Activated T-helper 17 cell treated with anti-CD3 and anti-CD28 coated beads, Interleukin-2, amount 50 U/mL, for 72 hours (primary cell): ENCODE data around the gene TOMM7. TPM values are rescaled to one million over a fixed set of nuclear protein-coding genes. Genes with fewer than 3 reads are reported as not detected.
"Not testable (repeated sequence)": the region's sequence is repeated elsewhere in the genome, so short reads cannot be mapped to it uniquely, and the experiment has no call there.

Source experiments
- ATAC-seq: fragments of 150-1000 bp; cut with Tn5 transposase; replicated peaks from 2 replicates; pipeline ENCODE4 v1.10.0; 2021; ENCODE audit warnings: mild to moderate bottlenecking, moderate library complexity
- H3K27ac Mint-ChIP-seq: one replicate; pipeline ENCODE4 v1.8.0; 2022; ENCODE audit warnings: mixed read lengths
- H3K27me3 Mint-ChIP-seq: one replicate; pipeline ENCODE4 v1.8.0; 2022; ENCODE audit warnings: mixed read lengths
- H3K36me3 Mint-ChIP-seq: one replicate; pipeline ENCODE4 v1.8.0; 2022; ENCODE audit warnings: low read depth, mild to moderate bottlenecking, mixed read lengths
- H3K4me1 Mint-ChIP-seq: one replicate; pipeline ENCODE4 v1.8.0; 2022; ENCODE audit warnings: mixed read lengths
- H3K4me3 Mint-ChIP-seq: one replicate; pipeline ENCODE4 v1.8.0; 2022; ENCODE audit warnings: mild to moderate bottlenecking, mixed read lengths
- H3K9me3 Mint-ChIP-seq: one replicate; pipeline ENCODE4 v1.8.0; 2022; ENCODE audit warnings: mixed read lengths
- total RNA-seq, 2 donors: library from RNA; stranded (reverse); gene quantifications; one replicate each; pipeline ENCODE4 v1.2.3, GENCODE V29; 2022

TOMM7 gene
- total RNA-seq, 2 donors from 2014 or later = 262 to 281 TPM

DNA sequence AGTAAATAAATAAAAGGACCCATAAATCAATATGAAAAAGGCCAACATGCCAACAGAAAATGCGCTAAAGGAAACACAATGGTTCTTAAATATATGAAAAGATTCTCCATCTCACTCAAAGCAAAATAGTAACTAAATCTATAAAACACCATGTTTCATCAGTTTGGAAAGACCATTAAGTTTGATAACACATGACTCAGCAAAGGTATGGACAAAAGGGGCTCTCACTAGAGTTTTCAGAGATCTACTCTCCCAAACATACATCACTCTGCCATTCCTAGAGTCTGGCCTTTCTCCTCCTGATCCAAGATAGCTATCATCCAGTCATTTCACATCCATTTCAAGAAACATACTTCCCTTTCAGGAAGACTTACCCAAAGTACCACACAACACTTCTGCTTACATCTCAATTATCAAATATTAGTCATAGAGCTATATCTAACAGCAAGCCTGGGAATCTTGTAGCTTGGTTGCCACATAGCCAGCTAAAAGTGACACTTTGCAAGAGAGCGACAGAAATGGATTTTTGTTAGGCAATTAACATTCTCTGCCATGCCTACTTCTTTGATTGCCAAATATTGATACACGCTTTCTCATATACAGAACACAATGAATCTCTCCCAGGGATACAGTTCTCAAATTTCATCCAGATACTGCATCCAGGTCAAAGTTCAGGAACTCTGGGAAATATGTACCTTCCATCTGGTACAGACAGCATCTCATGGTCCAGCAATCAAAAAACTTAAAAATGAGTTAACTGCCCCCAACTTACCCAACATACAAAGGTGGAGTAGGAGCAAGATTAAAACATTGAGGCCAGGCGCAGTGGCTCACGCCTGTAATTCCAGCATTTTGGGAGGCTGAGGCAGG is 28.8 kb downstream of the TOMM7 start:
- Mint-ChIP-seq H3K9me3 (no peaks in the 10 kb centered on the region), H3K27me3 (peaks cover 11% of the 10 kb centered on the region), H3K4me1 (no peaks in the 10 kb centered on the region), H3K4me3 (no peak overlapping the region), H3K27ac (no peak overlapping the region), H3K36me3 (no peaks in the 10 kb centered on the region)
- no peak for ATAC-seq

DNA sequence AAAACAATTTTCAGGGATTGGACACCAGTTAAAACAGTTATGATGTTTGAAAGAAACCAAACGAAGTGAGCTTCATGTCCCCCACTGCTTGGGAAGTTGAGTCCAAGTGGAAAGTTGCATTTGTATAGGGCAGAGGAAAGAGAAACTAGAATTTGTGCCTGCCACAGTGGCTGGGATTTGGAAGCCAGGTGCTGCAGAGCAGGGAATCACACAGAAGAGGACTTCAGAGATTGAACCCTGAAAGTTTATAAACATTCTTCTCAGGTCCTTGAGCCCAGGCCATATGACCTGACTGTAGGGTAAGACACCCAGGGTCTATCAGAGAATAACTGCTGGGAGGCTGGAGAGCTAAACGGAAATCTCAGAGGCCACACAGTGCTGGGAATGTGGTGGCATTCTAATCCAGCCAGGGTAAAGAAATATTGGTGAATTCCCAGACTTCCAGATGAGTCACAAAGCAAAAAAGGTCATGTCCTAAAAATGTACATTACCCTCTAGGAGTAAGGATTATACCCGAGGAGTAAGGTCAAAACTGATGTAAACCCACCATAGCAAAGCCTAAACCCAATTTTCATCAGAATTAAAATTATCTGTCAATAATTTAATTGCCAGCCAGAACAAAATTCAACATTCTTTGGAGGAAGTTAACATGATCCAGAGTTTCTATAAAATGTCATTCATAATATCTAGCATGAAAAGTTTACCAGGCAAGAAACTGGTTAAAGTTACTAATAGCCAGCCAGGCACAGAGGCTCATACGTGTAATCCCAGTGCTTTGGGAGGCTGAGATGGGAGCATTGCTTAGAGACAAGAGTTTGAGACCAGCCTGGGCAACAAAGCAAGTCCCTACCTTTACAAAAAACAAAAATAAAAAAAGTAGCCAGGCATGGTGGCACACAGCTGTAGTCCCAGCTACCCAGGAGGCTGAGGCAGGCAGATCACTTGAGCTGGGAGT is 31.2 kb downstream of the TOMM7 start:
- H3K9me3 Mint-ChIP-seq = no peaks in the 10 kb centered on the region
- ATAC-seq = no peak
- H3K27ac Mint-ChIP-seq = no peak overlapping the region
- no peak overlapping the region for H3K4me3 Mint-ChIP-seq
- no peaks in the 10 kb centered on the region for H3K4me1 Mint-ChIP-seq
- no peaks in the 10 kb centered on the region for H3K36me3 Mint-ChIP-seq
- H3K27me3 Mint-ChIP-seq = peaks cover 3% of the 10 kb centered on the region

GRCh38 chr7:22790640-22791039 is 32.0 kb downstream of the TOMM7 start:
- H3K27ac Mint-ChIP-seq, H3K36me3 Mint-ChIP-seq, H3K27me3 Mint-ChIP-seq, H3K9me3 Mint-ChIP-seq, H3K4me1 Mint-ChIP-seq, ATAC-seq, H3K4me3 Mint-ChIP-seq: not testable (repeated sequence)

GRCh38 chr7:22787951-22788350 is 34.7 kb downstream of the TOMM7 start:
- Mint-ChIP-seq H3K4me1 (no peaks in the 10 kb centered on the region), H3K27ac (no peak overlapping the region), H3K9me3 (no peaks in the 10 kb centered on the region), H3K27me3 (peaks cover 3% of the 10 kb centered on the region), H3K36me3 (no peaks in the 10 kb centered on the region), H3K4me3 (no peak overlapping the region)
- ATAC-seq = no peak

- no peaks in the 10 kb centered on the region for H3K9me3 Mint-ChIP-seq
- H3K4me3 Mint-ChIP-seq = no peak overlapping the region
- ATAC-seq = no peak
- H3K27me3 Mint-ChIP-seq = peaks cover 3% of the 10 kb centered on the region
- H3K36me3 Mint-ChIP-seq = no peaks in the 10 kb centered on the region
- H3K27ac Mint-ChIP-seq = no peak overlapping the region
- no peaks in the 10 kb centered on the region for H3K4me1 Mint-ChIP-seq
These were observed 36.2 kb downstream of the TOMM7 start for GRCh38 chr7:22786290-22786932.

GRCh38 chr7:22784346-22784745 is 38.3 kb downstream of the TOMM7 start:
- Mint-ChIP-seq H3K4me3 (no peak overlapping the region), H3K27ac (no peak overlapping the region), H3K9me3 (no peaks in the 10 kb centered on the region), H3K36me3 (no peaks in the 10 kb centered on the region), H3K27me3 (peaks cover 2% of the 10 kb centered on the region), H3K4me1 (no peaks in the 10 kb centered on the region)
- ATAC-seq = no peak

GRCh38 chr7:22783421-22783820 is 39.2 kb downstream of the TOMM7 start:
- Mint-ChIP-seq H3K36me3 (no peaks in the 10 kb centered on the region), H3K4me1 (no peaks in the 10 kb centered on the region), H3K9me3 (no peaks in the 10 kb centered on the region), H3K4me3 (no peak overlapping the region), H3K27me3 (peaks cover 3% of the 10 kb centered on the region), H3K27ac (no peak overlapping the region)
- ATAC-seq = no peak

DNA sequence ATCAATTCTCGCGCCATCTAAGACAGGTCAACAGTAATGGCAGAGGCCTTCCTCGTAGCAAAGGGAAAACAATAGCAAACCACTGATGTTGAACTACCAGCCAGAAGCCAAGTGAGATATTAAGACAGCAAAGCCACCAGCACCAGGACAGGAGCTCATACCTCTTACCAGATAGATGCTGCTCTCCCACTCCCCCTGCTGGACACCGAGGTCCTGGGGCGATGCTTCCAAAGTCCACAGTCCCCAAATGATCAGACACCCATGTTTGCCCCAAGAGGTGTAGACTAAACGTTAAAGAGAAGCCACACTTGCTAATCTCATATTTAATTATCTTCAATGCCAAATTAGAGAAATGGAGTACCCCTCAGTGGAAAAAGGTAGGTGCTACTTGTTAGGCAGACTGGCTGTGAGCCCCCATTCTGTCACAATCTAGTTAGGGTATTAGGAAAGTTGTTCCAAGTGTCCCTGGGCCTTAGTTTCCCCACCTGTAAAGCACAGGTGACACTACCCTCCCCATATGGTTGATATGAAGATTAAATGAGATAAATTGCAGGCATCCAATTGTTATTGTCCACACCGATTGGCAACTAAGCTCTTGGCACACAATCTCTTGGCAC is 39.9 kb downstream of the TOMM7 start:
- H3K4me3 Mint-ChIP-seq = no peak overlapping the region
- H3K9me3 Mint-ChIP-seq = no peaks in the 10 kb centered on the region
- H3K36me3 Mint-ChIP-seq = no peaks in the 10 kb centered on the region
- peaks cover 3% of the 10 kb centered on the region for H3K27me3 Mint-ChIP-seq
- H3K27ac Mint-ChIP-seq = no peak overlapping the region
- no peaks in the 10 kb centered on the region for H3K4me1 Mint-ChIP-seq
- ATAC-seq = peak; percentile 83

GRCh38 chr7:22781230-22781711 is 41.4 kb downstream of the TOMM7 start:
- H3K9me3 Mint-ChIP-seq = no peaks in the 10 kb centered on the region
- H3K4me3 Mint-ChIP-seq = no peak overlapping the region
- peaks cover 6% of the 10 kb centered on the region for H3K27me3 Mint-ChIP-seq
- no peak for ATAC-seq
- H3K27ac Mint-ChIP-seq = no peak overlapping the region
- no peaks in the 10 kb centered on the region for H3K4me1 Mint-ChIP-seq
- H3K36me3 Mint-ChIP-seq = no peaks in the 10 kb centered on the region

- not testable (repeated sequence) for H3K9me3 Mint-ChIP-seq, ATAC-seq, H3K4me3 Mint-ChIP-seq, H3K27me3 Mint-ChIP-seq, H3K36me3 Mint-ChIP-seq, H3K4me1 Mint-ChIP-seq, H3K27ac Mint-ChIP-seq
These were observed 42.8 kb downstream of the TOMM7 start for GRCh38 chr7:22779730-22780323.

GRCh38 chr7:22776964-22777363 is 45.7 kb downstream of the TOMM7 start:
- no peak overlapping the region for H3K27ac Mint-ChIP-seq
- no peaks in the 10 kb centered on the region for H3K4me1 Mint-ChIP-seq

GRCh38 chr7:22772885-22773284 is 49.8 kb downstream of the TOMM7 start:
- Mint-ChIP-seq H3K4me3 (no peak overlapping the region), H3K4me1 (no peaks in the 10 kb centered on the region), H3K9me3 (no peaks in the 10 kb centered on the region), H3K27ac (no peak overlapping the region), H3K27me3 (peaks cover 23% of the 10 kb centered on the region), H3K36me3 (no peaks in the 10 kb centered on the region)
- no peak for ATAC-seq

More at GRCh38 chr7:22776964-22777363, 45.7 kb downstream of the TOMM7 start:
- no peak overlapping the region for H3K4me3 Mint-ChIP-seq
- peaks cover 8% of the 10 kb centered on the region for H3K27me3 Mint-ChIP-seq
- no peaks in the 10 kb centered on the region for H3K9me3 Mint-ChIP-seq
- no peaks in the 10 kb centered on the region for H3K36me3 Mint-ChIP-seq
- no peak for ATAC-seq

- H3K27me3 Mint-ChIP-seq = peaks cover 29% of the 10 kb centered on the region
- no peaks in the 10 kb centered on the region for H3K4me1 Mint-ChIP-seq
- no peaks in the 10 kb centered on the region for H3K9me3 Mint-ChIP-seq
- no peak for ATAC-seq
- H3K27ac Mint-ChIP-seq = no peak overlapping the region
- H3K36me3 Mint-ChIP-seq = no peaks in the 10 kb centered on the region
- no peak overlapping the region for H3K4me3 Mint-ChIP-seq
These were observed 50.8 kb downstream of the TOMM7 start for GRCh38 chr7:22771872-22772228.
